SK-N-SH treated with all-trans-retinoic acid at 6 μM for 48 hours (cell line): Measurements from ENCODE around the gene GEMIN7.

ENCODE experiments used
- OSR1 ChIP-seq: fragments of 250-450 bp; sonication (Bioruptor Pico); IDR thresholded peaks from 2 replicates; pipeline ENCODE4 v1.8.0; 2022; ENCODE audit warnings: moderate library complexity, mild to moderate bottlenecking, inconsistent platforms
- TCF4 ChIP-seq: fragments of 250-450 bp; sonication (Bioruptor Pico); IDR thresholded peaks from 2 replicates; pipeline ENCODE4 v1.8.0; 2021; ENCODE audit warnings: mild to moderate bottlenecking, moderate library complexity, borderline replicate concordance
- TF ChIP-seq, protein P1 (sequence below): fragments of 250-450 bp; sonication (Bioruptor Pico); IDR thresholded peaks from 2 replicates; pipeline ENCODE4 v1.5.1; 2020; ENCODE audit warnings: low read depth, mild to moderate bottlenecking, moderate library complexity

DNA sequence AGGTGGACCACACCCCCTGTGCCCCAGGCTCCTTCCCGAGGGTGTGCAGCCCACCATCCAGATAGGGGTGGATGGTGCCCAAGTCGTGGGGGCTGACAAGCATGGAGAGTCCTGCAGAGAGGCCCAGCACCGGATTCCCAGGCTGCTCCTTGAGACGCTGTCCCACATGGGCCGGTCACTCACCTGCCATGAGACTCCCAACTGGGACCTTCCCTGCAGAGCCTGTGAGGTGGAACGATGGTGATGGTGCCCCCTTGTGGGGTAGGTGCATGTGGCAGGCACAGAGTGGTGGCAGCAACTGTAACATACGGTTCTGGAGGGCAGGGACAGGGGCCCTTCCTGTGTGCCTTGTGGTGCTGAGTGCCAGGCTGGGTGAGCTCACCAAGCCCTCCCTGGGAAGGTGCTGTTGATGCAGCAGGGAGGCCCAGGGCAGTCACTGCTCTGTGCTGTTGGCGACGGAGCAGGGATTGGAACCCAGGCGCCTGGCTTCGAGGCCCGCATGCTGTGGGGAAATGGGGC, 47.0 kb downstream of the GEMIN7 start:
- TF ChIP-seq OSR1 (no peak), TCF4 (CRISPR knock-in tag) (no peak)
- TF ChIP-seq, protein P1, sequence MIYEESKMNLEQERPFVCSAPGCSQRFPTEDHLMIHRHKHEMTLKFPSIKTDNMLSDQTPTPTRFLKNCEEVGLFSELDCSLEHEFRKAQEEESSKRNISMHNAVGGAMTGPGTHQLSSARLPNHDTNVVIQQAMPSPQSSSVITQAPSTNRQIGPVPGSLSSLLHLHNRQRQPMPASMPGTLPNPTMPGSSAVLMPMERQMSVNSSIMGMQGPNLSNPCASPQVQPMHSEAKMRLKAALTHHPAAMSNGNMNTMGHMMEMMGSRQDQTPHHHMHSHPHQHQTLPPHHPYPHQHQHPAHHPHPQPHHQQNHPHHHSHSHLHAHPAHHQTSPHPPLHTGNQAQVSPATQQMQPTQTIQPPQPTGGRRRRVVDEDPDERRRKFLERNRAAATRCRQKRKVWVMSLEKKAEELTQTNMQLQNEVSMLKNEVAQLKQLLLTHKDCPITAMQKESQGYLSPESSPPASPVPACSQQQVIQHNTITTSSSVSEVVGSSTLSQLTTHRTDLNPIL (CRISPR knock-in tag), result no peak
